ENCODE data around the gene C19orf47. TPM values are rescaled to one million over a fixed set of nuclear protein-coding genes. Genes with fewer than 3 reads are reported as not detected.

Gene C19orf47
- total RNA-seq, 1 donor from 2014 or later, result 14.6 TPM

- no peak for TF ChIP-seq CTCF (IDR thresholded peaks at IDR 0.05)
- H3K4me3 Mint-ChIP-seq, result no peak overlapping the region
- POLR2A ChIA-PET, result no interaction called here
- no peak overlapping the region for H3K27ac Mint-ChIP-seq
- peaks cover 27% of the 10 kb centered on the region for H3K36me3 Mint-ChIP-seq (ENCODE audit: low read depth)
- ATAC-seq (ENCODE audit: low read depth), result no peak
- no peaks in the 10 kb centered on the region for H3K9me3 Mint-ChIP-seq
- no peaks in the 10 kb centered on the region for H3K27me3 Mint-ChIP-seq
- CTCF ChIA-PET, result no interaction called here
- DNase-seq, result no peak
- H3K4me1 Mint-ChIP-seq, result peaks cover 27% of the 10 kb centered on the region
- intact Hi-C loops (cut with micrococcal nuclease), result no loop called here
Measured at GRCh38 chr19:40344422-40344821, 3.8 kb downstream of the C19orf47 start.

- ATAC-seq (ENCODE audit: low read depth), result no peak
- CTCF ChIA-PET, result no interaction called here
Measured at GRCh38 chr19:40342644-40343311, 5.4 kb downstream of the C19orf47 start.

GRCh38 chr19:40341601-40342482 lies 6.4 kb downstream of the C19orf47 start:
- POLR2A ChIA-PET, result no interaction called here

More at GRCh38 chr19:40342644-40343311, 5.4 kb downstream of the C19orf47 start:
- no peak for TF ChIP-seq CTCF (IDR thresholded peaks at IDR 0.05)
- no peak overlapping the region for H3K4me3 Mint-ChIP-seq
- peaks cover 15% of the 10 kb centered on the region for H3K4me1 Mint-ChIP-seq
- H3K27ac Mint-ChIP-seq, result no peak overlapping the region
- no peaks in the 10 kb centered on the region for H3K27me3 Mint-ChIP-seq
- intact Hi-C loops (cut with micrococcal nuclease), result no loop called here
- H3K36me3 Mint-ChIP-seq (ENCODE audit: low read depth), result peaks cover 29% of the 10 kb centered on the region
- DNase-seq, result no peak
- POLR2A ChIA-PET, result no interaction called here
- H3K9me3 Mint-ChIP-seq, result no peaks in the 10 kb centered on the region

GRCh38 chr19:40339018-40339728 lies 9.0 kb downstream of the C19orf47 start:
- Mint-ChIP-seq H3K27me3 (no peaks in the 10 kb centered on the region), H3K9me3 (no peaks in the 10 kb centered on the region), H3K36me3 (ENCODE audit: low read depth) (peaks cover 44% of the 10 kb centered on the region), H3K4me1 (peaks cover 3% of the 10 kb centered on the region), H3K4me3 (no peak overlapping the region), H3K27ac (no peak overlapping the region)
- no peak for TF ChIP-seq CTCF (IDR thresholded peaks at IDR 0.05)
- DNase-seq, result no peak
- ATAC-seq (ENCODE audit: low read depth), result no peak
- intact Hi-C loops (cut with micrococcal nuclease), result no loop called here
- CTCF ChIA-PET, result interaction anchor here (0.6 kb wide), 1 partner anchor 34 kb away, joined by 3 read pairs; no protein-coding TSS in a partner anchor
- POLR2A ChIA-PET, result no interaction called here

More at GRCh38 chr19:40341601-40342482, 6.4 kb downstream of the C19orf47 start:
- Mint-ChIP-seq H3K27ac (no peak overlapping the region), H3K36me3 (ENCODE audit: low read depth) (peaks cover 29% of the 10 kb centered on the region), H3K4me1 (peaks cover 6% of the 10 kb centered on the region), H3K9me3 (no peaks in the 10 kb centered on the region), H3K27me3 (no peaks in the 10 kb centered on the region), H3K4me3 (no peak overlapping the region)
- intact Hi-C loops (cut with micrococcal nuclease), result no loop called here
- CTCF ChIA-PET, result interaction anchor here (1.0 kb wide), 1 partner anchor 293 kb away, joined by 3 read pairs; no protein-coding TSS in a partner anchor
- TF ChIP-seq CTCF (IDR thresholded peaks at IDR 0.05), result no peak
- no peak for ATAC-seq (ENCODE audit: low read depth)
- no peak for DNase-seq

- CTCF ChIA-PET, result no interaction called here
- no peak for ATAC-seq (ENCODE audit: low read depth)
Measured at GRCh38 chr19:40337594-40337993, 10.6 kb downstream of the C19orf47 start.

More at GRCh38 chr19:40337594-40337993, 10.6 kb downstream of the C19orf47 start:
- no peaks in the 10 kb centered on the region for H3K27me3 Mint-ChIP-seq
- H3K4me3 Mint-ChIP-seq, result no peak overlapping the region
- no peaks in the 10 kb centered on the region for H3K9me3 Mint-ChIP-seq
- no peak overlapping the region for H3K27ac Mint-ChIP-seq
- peaks cover 3% of the 10 kb centered on the region for H3K4me1 Mint-ChIP-seq
- DNase-seq, result no peak
- peaks cover 53% of the 10 kb centered on the region for H3K36me3 Mint-ChIP-seq (ENCODE audit: low read depth)
- intact Hi-C loops (cut with micrococcal nuclease), result no loop called here
- no peak for TF ChIP-seq CTCF (IDR thresholded peaks at IDR 0.05)
- POLR2A ChIA-PET, result no interaction called here
